ENCODE results near the gene TUBGCP3.

The TUBGCP3 gene

DNA sequence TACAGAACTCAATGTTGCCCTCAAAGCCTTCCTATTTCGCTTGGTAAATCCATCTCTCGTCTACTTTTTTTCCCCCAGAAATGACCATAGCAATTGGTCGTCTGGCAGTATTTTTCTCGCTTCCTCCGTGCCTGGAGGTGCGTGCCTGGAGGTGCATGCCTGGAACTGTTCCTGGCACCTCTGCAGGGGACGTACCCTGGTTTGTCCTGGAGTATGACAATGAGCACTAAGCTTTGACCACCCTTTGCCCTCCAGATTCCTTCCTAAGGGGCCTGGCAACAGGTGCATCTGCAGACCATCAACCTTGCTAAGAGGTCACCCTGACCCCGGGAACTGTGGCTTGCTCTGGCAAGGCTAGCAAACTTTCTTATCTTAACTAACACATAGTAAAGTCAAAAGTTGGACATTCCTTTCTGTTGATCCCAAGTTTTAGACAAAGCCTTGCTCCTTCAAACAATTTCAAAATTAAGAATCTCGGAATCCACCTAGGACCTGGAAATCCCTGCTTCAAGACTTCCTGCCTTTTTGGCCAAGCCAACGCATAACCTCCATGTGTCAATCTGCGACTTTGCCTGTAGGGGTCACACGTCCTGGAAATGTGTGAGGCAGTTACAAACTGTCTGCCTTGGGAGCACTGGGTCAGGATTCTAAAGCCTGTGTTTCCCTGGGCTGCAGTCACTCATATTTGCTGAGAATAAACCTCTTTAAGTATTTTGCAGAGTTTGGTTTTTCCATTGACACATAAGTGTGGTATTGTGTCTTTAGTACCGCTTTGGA, 28.8 kb upstream of the TUBGCP3 start:
- peak; percentile 44 for DNase-seq (ENCODE audit: low spot score)

GRCh38 chr13:112615391-112615790, 27.4 kb upstream of the TUBGCP3 start:
- DNase-seq (ENCODE audit: low spot score): no peak

DNA sequence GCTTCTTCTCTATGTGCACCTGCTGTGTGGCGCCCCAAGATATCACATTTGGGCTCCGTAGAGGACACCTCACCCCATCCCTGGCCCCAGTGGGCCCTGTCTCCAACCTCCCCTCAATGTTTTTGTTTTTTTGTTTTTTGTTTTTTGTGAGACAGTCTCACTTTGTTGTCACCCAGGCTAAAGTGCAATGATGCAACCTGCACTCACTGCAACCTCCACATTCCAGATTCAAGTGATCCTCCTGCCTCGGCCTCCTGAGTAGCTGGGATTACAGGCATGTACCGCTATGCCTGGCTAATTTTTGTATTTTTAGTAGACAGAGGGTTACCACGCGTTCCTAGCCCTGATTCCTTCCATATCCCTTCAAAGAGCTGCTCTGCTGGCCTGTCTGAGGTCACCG, 26.9 kb upstream of the TUBGCP3 start:
- no peak for DNase-seq (ENCODE audit: low spot score)

GRCh38 chr13:112608212-112608611, 20.3 kb upstream of the TUBGCP3 start:
- DNase-seq (ENCODE audit: low spot score): no peak

DNA sequence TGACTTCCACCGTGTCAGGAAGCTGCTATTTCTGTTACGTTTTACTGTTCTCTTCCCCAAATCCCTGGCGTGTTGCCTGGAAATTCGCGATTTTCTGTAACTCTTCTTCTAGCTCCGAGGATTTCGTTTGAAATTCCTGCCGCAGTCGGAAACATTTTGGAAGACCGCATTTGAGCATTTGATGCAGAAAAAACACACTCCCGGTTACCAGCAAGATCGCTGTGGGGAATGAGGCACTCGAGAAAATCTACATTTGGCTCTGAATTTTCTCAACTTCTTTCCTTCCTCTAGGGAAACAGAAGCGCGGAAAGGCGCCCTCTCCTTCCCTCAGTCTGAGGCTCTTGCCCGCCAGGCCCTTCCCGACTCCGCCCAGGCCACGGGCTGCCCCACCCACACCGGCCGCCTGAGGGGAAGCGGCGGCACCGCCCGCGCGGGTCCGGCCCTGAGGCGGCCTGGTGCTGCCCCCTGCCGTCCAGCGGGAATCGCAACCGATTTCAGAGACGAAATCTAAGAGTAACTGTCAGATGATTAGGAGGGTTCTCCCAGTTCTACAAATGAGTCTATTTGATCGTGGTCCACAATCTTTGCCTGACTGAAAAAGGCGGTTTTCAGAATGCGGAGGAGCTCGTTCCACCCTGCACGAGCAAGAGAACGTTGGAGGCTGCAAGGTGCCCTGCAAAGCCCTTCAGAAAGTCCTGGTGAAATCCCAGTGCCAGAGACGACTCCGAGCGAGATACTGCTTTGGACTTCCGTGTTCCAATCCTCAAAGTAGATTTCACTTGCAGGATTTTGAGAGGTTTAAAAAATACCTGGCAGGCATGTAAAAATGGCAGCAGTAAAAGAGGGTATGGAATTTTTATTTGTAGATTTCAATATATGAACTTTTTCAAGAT, 18.4 kb upstream of the TUBGCP3 start:
- DNase-seq (ENCODE audit: low spot score): peak; percentile 86

DNA sequence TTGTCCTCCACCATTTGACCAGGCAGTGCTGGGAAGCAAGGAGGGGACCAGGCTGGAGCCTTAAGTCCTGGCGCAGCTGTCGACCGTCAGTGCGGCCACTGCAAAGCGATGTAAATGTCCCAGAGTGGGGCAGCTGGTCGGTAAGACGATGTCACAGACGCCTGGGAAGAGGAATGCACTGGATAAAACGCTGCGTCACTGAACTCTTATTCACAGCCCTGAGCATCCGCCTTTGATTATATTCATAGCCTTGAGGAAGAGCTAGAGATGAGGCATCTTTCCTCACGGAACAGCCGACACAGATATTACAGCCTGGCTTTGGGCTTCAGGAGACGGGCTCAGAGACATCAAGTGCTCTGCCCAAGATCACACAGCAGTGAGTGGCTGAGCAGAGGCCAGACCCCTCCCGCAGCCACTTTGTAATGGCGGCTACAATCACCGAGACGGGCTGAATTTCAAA, 17.6 kb upstream of the TUBGCP3 start:
- no peak for DNase-seq (ENCODE audit: low spot score)

DNA sequence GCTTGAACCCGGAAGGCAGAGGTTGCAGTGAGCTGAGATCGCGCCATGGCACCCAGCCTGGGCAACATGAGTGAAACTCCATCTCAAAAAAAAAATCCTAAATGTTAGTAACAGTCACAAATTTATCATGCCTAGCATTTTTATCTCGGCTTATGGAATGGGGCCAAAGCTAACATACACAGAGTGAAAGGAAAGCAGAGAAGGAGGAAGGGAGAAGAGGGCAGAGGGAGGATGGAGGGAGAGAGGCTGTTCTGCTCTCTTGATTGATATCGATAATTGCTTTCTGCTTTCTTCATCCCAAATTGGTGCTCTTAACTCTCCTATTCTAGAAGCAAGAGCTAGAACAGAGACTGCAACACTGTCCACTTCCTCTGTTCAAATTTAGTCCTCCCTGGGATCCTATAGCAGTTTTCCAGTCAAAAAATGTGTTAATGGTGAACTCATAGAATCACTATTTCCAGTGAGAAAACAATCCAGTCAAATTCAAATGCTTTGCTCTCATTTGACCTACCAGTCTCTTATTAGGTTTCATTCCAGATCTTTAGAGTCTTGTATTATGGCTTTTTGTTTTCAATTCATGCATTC, 15.8 kb upstream of the TUBGCP3 start:
- DNase-seq (ENCODE audit: low spot score): no peak

DNA sequence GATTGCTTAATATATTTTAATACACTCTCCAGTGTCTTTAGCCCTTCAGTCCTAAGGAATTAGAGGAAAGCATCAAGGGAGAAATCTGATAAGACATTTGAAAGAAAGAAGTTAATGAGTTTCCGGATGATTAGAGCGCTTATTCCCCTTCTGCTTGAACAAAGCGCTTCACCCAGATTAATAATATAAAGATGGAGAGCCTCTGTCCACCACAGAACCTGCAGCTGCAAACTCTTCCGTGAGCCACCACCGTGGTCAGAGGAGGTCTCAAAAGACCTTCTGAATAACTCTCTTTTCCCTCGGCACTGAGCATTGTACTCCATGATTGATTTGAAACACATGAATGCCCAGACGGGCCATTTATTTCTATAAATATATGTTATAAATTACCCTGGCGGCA, 14.2 kb upstream of the TUBGCP3 start:
- no peak for DNase-seq (ENCODE audit: low spot score)

- no peak for DNase-seq (ENCODE audit: low spot score)
These were observed 13.4 kb upstream of the TUBGCP3 start for GRCh38 chr13:112601371-112601770.

DNA sequence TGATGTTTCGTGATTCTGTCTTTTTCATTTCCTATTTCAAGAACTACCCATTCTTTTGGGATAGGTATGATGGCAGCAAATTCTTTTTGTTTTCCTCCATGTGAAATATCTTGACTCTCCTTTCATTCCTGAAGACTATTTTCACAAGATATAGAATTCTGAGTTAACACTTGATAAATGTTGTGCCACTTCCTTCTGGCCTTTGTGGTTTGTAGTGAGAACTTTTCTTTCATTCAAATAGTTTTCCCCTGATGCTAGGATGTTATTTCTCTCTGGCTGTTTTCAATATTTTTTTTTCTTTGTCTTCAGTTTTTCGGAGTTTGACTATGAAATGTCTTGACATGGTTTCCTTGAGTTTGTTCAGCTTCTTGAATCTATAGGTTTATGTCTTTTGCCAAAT, 8.3 kb upstream of the TUBGCP3 start:
- no peak for DNase-seq (ENCODE audit: low spot score)

DNA sequence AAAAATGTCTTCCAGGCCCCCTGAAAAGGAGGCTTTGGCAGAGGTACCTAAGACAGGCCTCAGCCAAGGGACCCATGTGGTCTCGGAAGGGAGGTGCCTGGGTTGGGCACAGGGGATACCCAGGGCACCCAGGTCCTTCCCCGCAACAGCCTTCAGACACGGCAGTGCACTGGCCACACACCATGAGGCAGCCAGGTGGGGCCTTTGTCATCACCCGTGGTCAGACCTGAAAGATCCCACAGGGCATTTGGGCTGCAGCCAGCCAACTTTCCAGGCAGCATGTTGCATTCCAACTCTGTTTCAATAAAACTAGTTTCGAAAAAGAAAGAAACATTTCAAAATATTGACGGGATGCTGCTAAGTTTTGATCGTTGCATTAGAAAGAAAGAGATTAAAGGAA, 4.7 kb upstream of the TUBGCP3 start:
- no peak for DNase-seq (ENCODE audit: low spot score)

DNA sequence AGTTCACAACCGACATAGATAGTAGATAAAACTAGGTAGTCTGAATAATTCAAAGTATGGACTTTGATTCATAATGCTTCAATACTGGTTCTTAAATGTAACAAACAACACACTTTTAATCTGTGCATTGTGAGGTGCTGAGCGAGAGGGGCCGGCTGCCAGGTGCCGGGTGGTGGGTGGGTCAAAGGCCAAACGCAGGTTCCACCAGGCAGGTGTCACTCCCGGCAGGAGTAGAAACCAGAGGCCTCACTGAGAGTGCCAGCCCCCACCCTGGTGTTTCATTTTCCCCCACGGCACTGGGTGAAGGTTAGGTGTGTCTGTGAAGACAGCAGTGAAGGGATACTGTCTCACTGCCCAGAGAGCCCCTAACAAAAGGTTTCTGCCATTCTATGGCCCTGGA, 4.2 kb upstream of the TUBGCP3 start:
- DNase-seq (ENCODE audit: low spot score): no peak

- DNase-seq (ENCODE audit: low spot score): no peak
These were observed 741 bp upstream of the TUBGCP3 start for GRCh38 chr13:112588490-112589297.

DNA sequence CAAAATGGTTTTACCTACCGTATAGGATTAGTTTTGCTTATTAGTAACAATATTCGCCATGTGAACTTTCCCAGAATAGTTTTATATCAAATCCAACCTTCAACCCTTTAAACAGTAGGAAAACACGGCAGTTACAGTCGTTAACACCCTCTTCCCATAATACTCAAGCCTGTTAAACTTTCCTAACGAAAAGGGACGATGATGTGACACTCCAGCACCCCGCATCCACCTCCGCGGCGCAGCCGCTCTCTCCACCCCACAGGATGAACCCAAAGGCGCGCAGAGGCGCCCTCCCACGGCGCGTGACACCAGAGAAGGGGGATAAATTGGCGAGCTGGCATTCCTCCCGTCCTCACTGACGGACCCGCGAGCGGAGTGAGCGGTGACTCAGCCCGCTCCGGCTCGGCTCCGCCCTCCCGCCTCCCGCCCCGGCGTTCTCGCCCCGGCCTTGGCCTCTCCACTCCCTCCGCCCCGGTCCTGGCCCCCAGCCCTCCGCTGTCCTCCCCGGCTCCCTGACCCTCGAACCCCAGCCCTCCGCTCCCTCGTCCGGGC, 665 bp downstream of the TUBGCP3 start:
- DNase-seq (ENCODE audit: low spot score): peak; percentile 45

DNA sequence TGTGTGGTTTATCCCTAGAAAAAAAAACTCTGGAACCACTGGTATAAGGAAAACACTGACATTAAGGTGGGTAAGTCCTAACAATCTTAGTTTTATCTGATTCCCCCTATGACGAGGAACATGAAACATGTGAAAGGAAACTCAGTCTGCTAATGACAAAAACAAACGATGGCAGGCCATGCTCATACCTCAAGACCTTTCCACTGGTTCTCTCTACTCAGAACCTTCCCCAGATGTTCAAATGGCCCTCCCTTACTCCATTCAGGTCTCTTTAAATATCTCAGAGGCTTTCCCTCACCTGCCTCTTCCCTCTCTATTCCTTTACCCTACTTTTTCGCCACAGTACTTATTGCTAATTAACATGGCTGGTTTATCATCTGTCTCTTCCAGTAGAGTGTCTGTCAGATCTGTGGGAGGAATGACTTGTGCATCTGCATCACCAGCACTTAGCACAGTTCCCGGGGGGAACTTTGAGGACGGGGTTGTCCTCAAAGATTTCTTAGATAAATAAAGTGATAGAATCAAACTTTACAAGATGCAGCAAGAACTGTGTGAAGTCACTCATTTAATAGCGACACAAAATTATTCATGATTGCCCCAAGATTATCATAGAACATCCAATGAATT, 1.5 kb downstream of the TUBGCP3 start:
- no peak for DNase-seq (ENCODE audit: low spot score)

GRCh38 chr13:112583592-112584277, 4.2 kb downstream of the TUBGCP3 start:
- no peak for DNase-seq (ENCODE audit: low spot score)

DNA sequence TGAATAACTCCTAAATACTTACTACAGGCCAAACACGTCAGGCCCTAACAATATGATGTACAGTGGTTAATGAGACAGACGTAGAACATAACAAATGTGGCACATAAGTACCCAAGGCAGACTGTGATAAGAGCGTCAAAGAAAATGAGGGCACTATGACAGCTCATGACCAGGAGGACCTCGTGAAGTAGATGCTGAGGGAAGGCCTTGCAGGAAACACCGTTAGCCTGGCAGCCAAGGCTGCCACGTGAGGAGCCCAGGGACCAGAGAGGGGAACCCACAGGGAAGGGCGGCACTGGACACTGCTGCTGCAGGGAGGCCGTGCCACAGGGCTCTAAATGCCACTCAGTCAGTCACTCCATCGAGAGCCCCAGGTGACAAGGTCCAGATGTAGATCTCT, 5.7 kb downstream of the TUBGCP3 start:
- no peak for DNase-seq (ENCODE audit: low spot score)

- no peak for DNase-seq (ENCODE audit: low spot score)
These were observed 7.0 kb downstream of the TUBGCP3 start for GRCh38 chr13:112580912-112581311.

DNA sequence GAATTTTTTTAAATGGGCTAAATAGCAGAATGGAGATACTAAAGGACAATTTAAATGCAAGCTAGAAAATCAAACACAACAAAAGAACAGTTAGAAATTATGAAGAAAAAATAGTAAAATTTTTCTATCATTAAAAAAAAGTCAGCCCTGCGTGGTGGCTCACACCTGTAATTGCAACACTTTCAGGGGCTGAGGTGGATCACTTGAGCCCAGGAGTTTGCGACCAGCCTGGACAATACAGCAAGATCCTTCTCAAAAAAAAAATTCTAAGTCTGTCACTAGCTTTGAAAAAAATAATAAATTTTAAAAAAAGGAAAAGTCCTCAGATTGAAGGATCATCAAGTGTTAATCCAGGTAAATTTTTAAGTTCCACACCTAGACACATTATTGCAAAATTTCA, 7.7 kb downstream of the TUBGCP3 start:
- DNase-seq (ENCODE audit: low spot score): no peak

GRCh38 chr13:112579310-112579843, 8.6 kb downstream of the TUBGCP3 start:
- DNase-seq (ENCODE audit: low spot score): no peak
